Stomach (tissue), 4 donors: ENCODE measurements around the gene CUX1.

Experiments used
- CTCF ChIP-seq, 7 experiments: fragments of 450-650 bp in 4 of 7; fragments of 200-600 bp in 3 of 7; sonication (generic) in 3 of 7; IDR thresholded peaks; one replicate each; pipeline ENCODE4 v1.5.1; 2016 to 2019; ENCODE audit warnings: antibody characterized with exemption in 7 of 7, control low read depth in 2 of 7, mild to moderate bottlenecking in 1 of 7
- EP300 ChIP-seq: sonication (generic); formaldehyde crosslinking; IDR thresholded peaks from one replicate; pipeline ENCODE4 v1.6.1; 2017; ENCODE audit warnings: antibody characterized with exemption
- POLR2A ChIP-seq, 4 donors: fragments of 450-650 bp; IDR thresholded peaks; one replicate each; pipeline ENCODE4 v1.6.1; 2016; ENCODE audit warnings: antibody characterized with exemption in 4 of 4, control low read depth in 2 of 4, mild to moderate bottlenecking in 1 of 4, moderate library complexity in 1 of 4

GRCh38 chr7:102059524-102059923 lies 242.1 kb downstream of the CUX1 start:
- TF ChIP-seq CTCF (IDR thresholded peaks at IDR 0.05) (no peak), POLR2A (IDR thresholded peaks at IDR 0.05) (no peak), EP300 (no peak)
